HG03442 (cell line): ENCODE data around the gene GFPT1.
"Not testable (repeated sequence)": the region's sequence is repeated elsewhere in the genome, so short reads cannot be mapped to it uniquely, and the experiment has no call there.

Experiments
- ATAC-seq: cut with Tn5 transposase; IDR thresholded peaks from one replicate; pipeline ENCODE4 v1.9.1; 2021; ENCODE audit warnings: mild to moderate bottlenecking, moderate library complexity; ENCODE audit not compliant: unreplicated experiment

GFPT1 gene

GRCh38 chr2:69386789-69387734, at the start of gene GFPT1:
Gene GFPT1 (minus strand): TSS chr2:69387227. CDS start chr2:69387071, 156 bp downstream.
- ATAC-seq = peak; percentile 79

- ATAC-seq = no peak
These were observed 49.5 kb upstream of the GFPT1 start for GRCh38 chr2:69436596-69436937.

GRCh38 chr2:69434753-69435152, 47.7 kb upstream of the GFPT1 start:
- no peak for ATAC-seq

- ATAC-seq = no peak
These were observed 42.6 kb upstream of the GFPT1 start for GRCh38 chr2:69429491-69430183.

- ATAC-seq = no peak
These were observed 42.0 kb upstream of the GFPT1 start for GRCh38 chr2:69428981-69429380.

- ATAC-seq = no peak
These were observed 37.4 kb upstream of the GFPT1 start for GRCh38 chr2:69424419-69424818.

- no peak for ATAC-seq
These were observed 35.2 kb upstream of the GFPT1 start for GRCh38 chr2:69422198-69422597.

- ATAC-seq = not testable (repeated sequence)
These were observed 32.1 kb upstream of the GFPT1 start for GRCh38 chr2:69419111-69419510.

- ATAC-seq = no peak
These were observed 29.1 kb upstream of the GFPT1 start for GRCh38 chr2:69416147-69416546.

GRCh38 chr2:69411120-69411519, 24.1 kb upstream of the GFPT1 start:
- ATAC-seq = no peak

- ATAC-seq = no peak
These were observed 18.3 kb upstream of the GFPT1 start for GRCh38 chr2:69405306-69405705.

- no peak for ATAC-seq
These were observed 13.1 kb upstream of the GFPT1 start for GRCh38 chr2:69400121-69400520.

GRCh38 chr2:69397234-69397633, 10.2 kb upstream of the GFPT1 start:
- no peak for ATAC-seq

- no peak for ATAC-seq
These were observed 8.8 kb upstream of the GFPT1 start for GRCh38 chr2:69395866-69396265.

- ATAC-seq = no peak
These were observed 6.9 kb upstream of the GFPT1 start for GRCh38 chr2:69393963-69394362.

- ATAC-seq = no peak
These were observed 3.4 kb upstream of the GFPT1 start for GRCh38 chr2:69390471-69390870.

- no peak for ATAC-seq
These were observed 3.0 kb upstream of the GFPT1 start for GRCh38 chr2:69390001-69390400.

GRCh38 chr2:69389271-69389670, 2.2 kb upstream of the GFPT1 start:
- ATAC-seq = no peak

GRCh38 chr2:69387770-69388481, 899 bp upstream of the GFPT1 start:
- no peak for ATAC-seq

GRCh38 chr2:69386360-69386759, 667 bp downstream of the GFPT1 start:
- ATAC-seq = no peak

GRCh38 chr2:69385443-69386151, 1.4 kb downstream of the GFPT1 start:
- ATAC-seq = no peak
